NOMO-1 treated with DMSO at 0.1 percent for 48 hours (cell line): ENCODE data around the gene MYCN.

Source experiments
- DNase-seq: peaks from one replicate; lab custom pipeline; 2025; ENCODE audit not compliant: unreplicated experiment; lab: John Stamatoyannopoulos, UW

MYCN gene

GRCh38 chr2:15930589-15931318 lies 9.6 kb upstream of the MYCN start:
- no peak for DNase-seq

GRCh38 chr2:15931319-15931890 lies 8.9 kb upstream of the MYCN start:
- DNase-seq: no peak

GRCh38 chr2:15931950-15932349 lies 8.4 kb upstream of the MYCN start:
- DNase-seq: no peak

- DNase-seq: no peak
Observed at GRCh38 chr2:15932394-15933183, 7.8 kb upstream of the MYCN start.

GRCh38 chr2:15933184-15933845 lies 7.0 kb upstream of the MYCN start:
- no peak for DNase-seq

GRCh38 chr2:15934291-15934945 lies 5.9 kb upstream of the MYCN start:
- no peak for DNase-seq

- DNase-seq: no peak
Observed at GRCh38 chr2:15935189-15935588, 5.2 kb upstream of the MYCN start.

GRCh38 chr2:15935675-15936074 lies 4.7 kb upstream of the MYCN start:
- no peak for DNase-seq

- no peak for DNase-seq
Observed at GRCh38 chr2:15936277-15937104, 3.9 kb upstream of the MYCN start.

- DNase-seq: no peak
Observed at GRCh38 chr2:15937105-15937881, 3.1 kb upstream of the MYCN start.

GRCh38 chr2:15937882-15938802 lies 2.2 kb upstream of the MYCN start:
- no peak for DNase-seq

GRCh38 chr2:15938803-15939555 lies 1.4 kb upstream of the MYCN start:
- no peak for DNase-seq

GRCh38 chr2:15939556-15939853 lies 845 bp upstream of the MYCN start:
- no peak for DNase-seq

- no peak for DNase-seq
Observed at GRCh38 chr2:15940661-15941480, 521 bp downstream of the MYCN start.

- DNase-seq: no peak
Observed at GRCh38 chr2:15941481-15941850, 1.1 kb downstream of the MYCN start.

GRCh38 chr2:15941871-15942710 lies 1.7 kb downstream of the MYCN start:
- DNase-seq: no peak
